ENCODE data around the gene YKT6.

YKT6 gene

GRCh38 chr7:44216521-44217222, 15.9 kb downstream of the YKT6 start:
- no peak for TF ChIP-seq CTCF (IDR thresholded peaks at IDR 0.05; ENCODE audit: extremely low read depth, missing control alignments)
- no peak for DNase-seq (ENCODE audit: low spot score)

GRCh38 chr7:44217223-44217714, 16.5 kb downstream of the YKT6 start:
- TF ChIP-seq CTCF (IDR thresholded peaks at IDR 0.05; ENCODE audit: extremely low read depth, missing control alignments) = no peak
- no peak for DNase-seq (ENCODE audit: low spot score)

GRCh38 chr7:44217852-44218402, 17.1 kb downstream of the YKT6 start:
- no peak for TF ChIP-seq CTCF (IDR thresholded peaks at IDR 0.05; ENCODE audit: extremely low read depth, missing control alignments)
- no peak for DNase-seq (ENCODE audit: low spot score)

GRCh38 chr7:44218418-44219201, 17.8 kb downstream of the YKT6 start:
- TF ChIP-seq CTCF (IDR thresholded peaks at IDR 0.05; ENCODE audit: extremely low read depth, missing control alignments) = no peak
- DNase-seq (ENCODE audit: low spot score) = no peak

GRCh38 chr7:44219371-44220045, 18.7 kb downstream of the YKT6 start:
- no peak for DNase-seq (ENCODE audit: low spot score)
- TF ChIP-seq CTCF (IDR thresholded peaks at IDR 0.05; ENCODE audit: extremely low read depth, missing control alignments) = no peak

GRCh38 chr7:44220046-44220357, 19.2 kb downstream of the YKT6 start:
- TF ChIP-seq CTCF (IDR thresholded peaks at IDR 0.05; ENCODE audit: extremely low read depth, missing control alignments) = no peak
- DNase-seq (ENCODE audit: low spot score) = no peak

All from GM20000 (cell line).